ENCODE measurements around the gene TCF4.

Gene TCF4

GRCh38 chr18:55585065-55585919 lies 2.7 kb downstream of the TCF4 start:
- no peak for DNase-seq

DNA sequence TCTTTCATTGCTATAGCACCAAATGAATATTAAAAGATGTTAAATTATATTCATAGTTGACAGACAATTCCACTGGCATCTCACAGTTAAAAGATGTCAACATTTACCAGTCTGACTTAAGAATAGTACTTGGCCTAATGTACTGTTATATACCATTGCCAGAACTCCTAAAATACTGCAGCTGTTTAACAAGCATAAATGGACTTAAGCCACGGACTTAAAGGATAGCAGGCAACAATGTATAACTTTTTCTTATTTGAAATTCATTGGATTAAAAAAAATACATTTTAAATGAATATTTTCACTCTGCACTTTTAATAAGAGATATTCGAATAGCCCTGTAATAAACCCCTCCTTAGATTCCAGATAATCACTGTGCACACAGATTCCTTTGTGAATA lies 3.8 kb downstream of the TCF4 start:
- no peak for DNase-seq

- peak; percentile 66 for DNase-seq
Measured at GRCh38 chr18:55582325-55582724, 5.7 kb downstream of the TCF4 start.

DNA sequence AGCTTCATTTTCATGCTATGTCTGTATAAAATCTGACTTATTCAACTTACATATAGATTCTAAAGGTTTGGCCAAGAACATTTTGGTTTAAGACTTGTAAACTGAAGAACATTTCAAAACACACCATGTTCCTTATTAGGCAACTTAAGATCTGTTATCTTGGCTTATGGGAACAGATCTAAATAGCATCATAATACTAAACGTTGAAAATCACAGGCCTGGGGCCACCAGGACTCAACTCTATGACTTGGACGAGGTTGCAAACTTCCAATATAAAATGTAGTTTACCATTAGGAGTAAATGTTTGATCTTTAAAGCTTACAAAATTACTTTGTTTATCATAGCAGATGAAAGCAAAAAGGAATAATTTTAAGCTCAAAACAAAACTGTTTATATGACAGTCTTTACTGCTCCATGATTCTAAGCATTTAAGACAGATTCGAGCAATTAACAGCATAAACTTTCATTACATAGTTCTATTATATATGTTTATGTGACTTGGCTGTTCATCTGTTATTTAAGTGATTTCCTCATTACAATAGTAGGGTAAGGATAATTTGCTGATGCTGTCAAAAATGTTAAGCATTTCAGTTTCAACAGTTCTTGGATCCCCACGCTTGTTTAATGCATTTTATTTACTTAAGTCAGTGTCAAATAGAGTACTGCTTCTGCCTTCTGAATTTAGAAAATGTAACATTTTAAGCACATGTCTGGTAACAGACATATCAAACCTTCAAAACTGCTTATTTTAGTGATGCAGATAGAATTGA lies 8.3 kb downstream of the TCF4 start:
- no peak for DNase-seq

DNA sequence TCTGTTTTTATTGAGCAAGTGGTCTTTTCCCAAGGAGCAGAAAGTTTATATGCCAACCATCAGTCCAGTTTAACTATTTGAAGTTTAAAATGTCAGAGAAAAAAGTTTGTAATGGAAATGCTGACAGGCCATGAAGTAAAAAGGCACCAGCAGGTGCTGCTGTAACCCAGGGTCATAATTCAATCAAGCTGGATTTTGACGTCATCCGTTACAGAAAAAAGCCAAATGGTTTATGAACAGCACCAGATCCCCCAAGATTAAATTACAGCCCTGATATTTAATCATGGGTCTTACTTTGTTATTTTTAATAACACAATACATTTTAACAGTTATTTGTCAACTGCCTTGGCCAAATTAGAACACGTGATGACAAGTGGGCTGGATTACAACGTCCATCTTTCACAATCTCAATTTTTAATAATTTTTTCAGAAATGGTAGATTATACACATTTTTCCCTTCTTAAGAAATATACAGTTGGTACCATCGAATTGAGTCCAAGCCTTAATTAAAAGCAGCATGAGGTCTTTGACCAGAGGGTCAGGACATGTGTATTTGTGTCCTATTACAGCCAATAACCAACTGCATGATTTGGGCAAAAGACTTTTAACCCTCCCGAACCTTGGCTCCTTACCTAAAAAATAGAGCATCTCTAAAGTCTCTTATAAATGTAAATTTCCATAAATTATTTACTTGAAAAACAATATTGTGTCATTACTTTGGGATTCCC lies 10.0 kb downstream of the TCF4 start:
- DNase-seq = no peak

DNA sequence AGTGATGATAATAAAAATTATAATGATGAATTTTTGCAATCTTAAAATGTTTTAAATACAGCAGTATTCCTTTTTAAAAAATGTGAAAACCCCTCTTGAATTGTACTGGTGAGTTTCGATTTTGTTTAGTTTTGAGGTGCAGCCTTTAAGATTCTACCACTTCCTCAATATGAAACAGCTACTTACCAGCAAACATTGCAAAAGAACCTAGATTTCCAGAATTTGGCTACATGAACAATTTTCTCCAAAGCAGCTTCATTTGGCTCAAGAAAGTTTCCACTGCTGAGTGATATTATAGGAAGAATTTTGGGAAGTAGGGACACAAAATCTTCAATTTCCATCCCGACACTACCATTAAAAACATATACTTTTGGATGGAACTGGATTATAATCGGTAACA lies 12.0 kb downstream of the TCF4 start:
- no peak for DNase-seq

DNA sequence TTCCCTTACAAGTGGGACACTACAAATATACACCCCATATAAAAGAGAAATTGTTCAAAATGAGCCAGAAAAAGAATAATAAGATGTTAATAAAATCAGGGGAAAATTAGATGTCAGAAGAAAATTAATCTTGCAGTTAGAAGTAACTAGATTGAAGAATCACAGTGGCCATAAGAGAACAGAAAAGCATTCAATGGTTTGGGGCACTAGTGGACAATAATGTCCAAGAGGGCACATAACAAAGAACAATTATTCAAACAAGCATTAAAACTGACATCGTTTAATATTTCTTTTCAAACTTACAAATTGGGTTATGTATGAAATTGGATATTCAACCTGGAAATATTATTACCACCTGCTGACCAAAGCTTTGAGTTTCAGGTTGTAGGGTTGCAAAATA lies 12.9 kb downstream of the TCF4 start:
- no peak for DNase-seq

GRCh38 chr18:55573386-55573785 lies 14.6 kb downstream of the TCF4 start:
- no peak for DNase-seq

DNA sequence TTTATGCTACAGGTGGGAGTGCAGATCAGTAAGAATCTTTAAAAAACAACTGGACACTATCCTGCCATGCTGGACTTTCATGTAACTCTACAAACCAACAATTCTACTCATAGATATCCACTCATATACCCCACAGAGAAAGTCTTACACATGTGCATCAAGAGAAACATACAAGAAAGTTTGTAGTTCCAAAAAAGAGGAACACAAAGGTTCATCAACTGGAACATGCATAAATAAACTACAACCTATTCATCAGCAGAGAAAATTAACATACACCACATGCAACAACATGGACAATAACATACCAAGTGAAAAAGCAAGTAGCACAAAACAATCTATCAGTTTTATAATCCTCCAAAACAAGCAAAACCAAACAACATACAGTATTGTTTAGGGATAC lies 17.0 kb downstream of the TCF4 start:
- no peak for DNase-seq

GRCh38 chr18:55566456-55566935 lies 21.5 kb downstream of the TCF4 start:
- no peak for DNase-seq

- no peak for DNase-seq
Measured at GRCh38 chr18:55559739-55560138, 28.3 kb downstream of the TCF4 start.

- no peak for DNase-seq
Measured at GRCh38 chr18:55557211-55557610, 30.8 kb downstream of the TCF4 start.

- no peak for DNase-seq
Measured at GRCh38 chr18:55555395-55556027, 32.5 kb downstream of the TCF4 start.

GRCh38 chr18:55552526-55553189 lies 35.3 kb downstream of the TCF4 start:
- DNase-seq = no peak

DNA sequence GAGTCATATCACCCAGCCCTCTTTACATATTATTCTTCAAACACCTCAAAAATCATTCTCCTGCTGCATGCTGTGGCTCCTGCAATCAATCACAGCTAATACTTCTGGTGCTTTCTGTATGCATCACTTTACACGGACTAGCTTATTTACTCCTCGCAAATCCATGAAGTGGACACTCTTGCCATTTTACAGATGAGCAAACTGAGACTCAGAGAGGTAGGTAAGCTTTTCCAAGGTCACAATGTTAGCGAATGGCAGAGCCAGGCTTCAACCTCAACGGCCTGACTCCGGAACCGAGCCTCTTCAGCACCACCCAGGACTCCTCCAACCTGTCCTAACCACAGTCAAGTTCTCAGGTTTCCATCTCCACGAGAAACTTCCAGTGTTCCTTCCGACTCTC lies 36.8 kb downstream of the TCF4 start:
- DNase-seq = no peak

DNA sequence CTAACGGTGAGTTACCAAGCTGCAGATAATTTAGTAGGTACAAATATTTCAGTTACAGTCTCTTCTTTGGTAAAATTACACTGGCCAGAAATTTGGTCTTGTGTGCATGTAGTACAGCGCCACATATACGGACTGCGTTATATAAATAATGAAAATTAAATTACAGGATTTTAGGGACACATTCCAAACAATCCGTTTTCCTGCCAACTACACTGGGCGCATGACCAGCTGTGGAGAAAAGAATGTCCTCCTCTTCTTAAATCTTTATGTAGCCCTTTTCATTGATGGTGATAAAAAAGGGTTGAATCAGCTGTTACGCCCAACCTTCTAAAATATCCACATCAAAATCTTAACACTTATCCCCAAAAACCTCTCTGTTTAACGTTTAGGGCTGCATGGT lies 37.5 kb downstream of the TCF4 start:
- no peak for DNase-seq

- no peak for DNase-seq
Measured at GRCh38 chr18:55549474-55550104, 38.4 kb downstream of the TCF4 start.

DNA sequence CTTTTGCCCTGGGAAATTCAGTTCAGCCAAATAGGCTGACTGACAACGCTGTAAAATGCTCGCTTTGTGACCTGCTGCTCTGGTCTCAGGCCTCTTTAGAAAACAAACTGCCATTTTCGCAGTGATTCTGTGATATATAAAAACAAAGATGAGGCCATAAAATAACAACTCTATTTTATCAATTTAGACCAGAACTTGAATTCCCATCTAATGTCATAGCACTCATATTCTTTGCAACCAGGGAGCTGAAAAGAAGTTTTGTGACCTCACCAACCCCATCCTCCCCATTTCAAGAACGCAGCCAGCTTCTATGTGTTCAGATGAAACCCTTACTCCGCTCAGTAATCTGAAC lies 40.3 kb downstream of the TCF4 start:
- DNase-seq = no peak

DNA sequence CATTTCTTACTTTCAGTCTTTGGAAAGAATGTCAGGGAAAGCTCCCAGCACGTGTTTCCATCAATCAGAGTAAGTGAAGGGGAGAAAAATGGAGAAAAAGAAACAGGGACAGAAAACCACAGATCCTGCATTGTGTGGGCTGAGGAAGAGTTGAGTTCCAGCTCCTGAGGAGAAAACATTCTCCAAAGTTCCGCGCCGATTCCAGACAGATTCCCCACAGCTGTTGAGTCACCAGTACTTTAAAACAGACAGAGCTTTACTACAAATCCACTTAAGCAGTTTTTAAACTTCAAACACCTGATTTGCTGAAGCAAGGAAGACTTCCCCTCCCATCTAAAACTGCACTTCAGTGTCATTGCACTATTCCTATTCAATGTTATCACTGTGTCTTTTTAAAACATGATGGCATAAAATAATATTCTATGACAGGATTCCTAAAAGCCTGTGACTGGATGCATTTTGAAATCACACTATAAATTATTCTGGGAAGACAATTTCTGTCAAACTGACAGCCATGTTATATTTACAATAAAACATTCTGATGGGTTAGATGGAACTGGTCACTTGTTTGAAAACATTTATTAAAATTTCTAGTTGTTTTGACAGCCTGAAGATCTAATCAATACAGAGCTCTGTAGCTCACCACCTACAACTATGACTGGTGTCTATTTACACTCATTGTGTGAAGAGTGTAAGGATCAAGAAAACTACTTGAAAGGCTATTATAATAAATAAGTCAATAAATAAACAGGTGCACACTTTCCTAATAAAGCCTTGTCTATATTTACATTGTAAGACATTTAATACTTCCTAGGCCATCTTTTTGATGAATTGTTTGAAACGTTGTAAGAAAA lies 40.9 kb downstream of the TCF4 start:
- DNase-seq = peak; percentile 88

DNA sequence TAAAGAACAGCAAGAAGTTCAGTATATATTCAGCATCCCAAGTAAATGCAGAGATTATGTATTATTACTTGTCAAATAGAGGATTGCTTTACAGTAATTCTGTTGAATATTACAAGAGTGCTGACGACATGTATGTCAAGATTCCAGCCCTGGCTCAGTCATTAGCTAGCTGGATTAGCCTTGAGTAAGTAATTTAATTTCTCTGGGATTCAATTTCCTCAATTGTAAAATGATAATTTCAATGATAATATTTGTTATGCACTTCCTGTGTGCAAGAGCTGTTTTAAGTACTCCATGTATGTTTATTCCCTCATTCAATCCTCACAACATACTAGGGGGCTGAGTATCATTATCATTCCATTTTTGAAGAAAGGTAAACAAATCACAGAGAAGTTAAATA lies 44.0 kb downstream of the TCF4 start:
- no peak for DNase-seq

- no peak for DNase-seq
Measured at GRCh38 chr18:55543130-55543704, 44.8 kb downstream of the TCF4 start.
